GM12892 (cell line): ENCODE measurements around the gene OR51B5.
"Not testable (repeated sequence)": the region's sequence is repeated elsewhere in the genome, so short reads cannot be mapped to it uniquely, and the experiment has no call there.

ENCODE experiments used
- DNase-seq: peaks from one replicate; pipeline ENCODE4 v3.0.0; 2011; ENCODE audit not compliant: insufficient read length
- FAIRE-seq: peaks from 2 replicates; lab custom pipeline; 2011; peaks lifted over from hg19 to GRCh38; lab: Jason Lieb, UNC
- POLR2A ChIP-seq: IDR thresholded peaks from 2 replicates; pipeline ENCODE4 v1.6.1; 2011; ENCODE audit warnings: low read depth, low read length, control low read depth
- POLR2AphosphoS5 ChIP-seq: IDR thresholded peaks from 2 replicates; pipeline ENCODE4 v1.6.1; 2011; ENCODE audit warnings: low read depth, low read length, control low read depth
- TAF1 ChIP-seq: IDR thresholded peaks from 2 replicates; pipeline ENCODE4 v1.6.1; 2011; ENCODE audit warnings: low read depth, mild to moderate bottlenecking, control low read depth, low read length, borderline replicate concordance

OR51B5 gene

GRCh38 chr11:5317292-5317691, 26.0 kb downstream of the OR51B5 start:
- no peak for TF ChIP-seq POLR2A
- no peak for TF ChIP-seq TAF1
- TF ChIP-seq POLR2AphosphoS5: no peak
- DNase-seq (no peak), FAIRE-seq (no peak)

DNA sequence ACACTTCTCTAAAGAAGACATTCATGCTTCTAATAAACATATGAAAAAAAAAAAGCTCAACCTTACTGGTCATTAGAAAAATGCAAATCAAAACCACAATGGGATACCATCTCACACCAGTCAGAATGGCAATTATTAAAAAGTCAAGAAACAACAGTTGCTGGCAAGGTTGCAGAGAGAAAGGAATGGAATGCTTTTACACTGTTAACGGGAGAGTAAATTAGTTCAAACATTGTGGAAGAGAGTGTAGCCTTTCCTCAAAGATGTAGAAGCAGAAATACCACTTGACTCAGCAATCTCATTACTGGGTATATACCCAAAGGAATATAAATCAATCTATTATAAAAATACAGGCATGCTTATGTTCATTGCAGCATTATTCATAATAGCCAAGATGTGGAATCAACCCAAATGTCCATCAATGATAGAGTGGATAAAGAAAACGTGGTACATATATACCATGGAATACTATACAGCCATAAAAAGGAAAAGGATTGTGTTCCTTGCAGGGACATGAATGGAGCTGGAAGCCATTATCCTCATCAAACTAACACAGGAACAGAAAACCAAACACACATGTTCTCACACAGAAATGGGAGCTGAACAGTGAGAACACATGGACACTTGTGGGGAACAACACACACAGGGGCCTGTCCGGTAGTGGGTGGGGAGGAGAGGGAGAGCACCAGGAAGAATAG, 29.8 kb downstream of the OR51B5 start:
- not testable (repeated sequence) for FAIRE-seq, DNase-seq

DNA sequence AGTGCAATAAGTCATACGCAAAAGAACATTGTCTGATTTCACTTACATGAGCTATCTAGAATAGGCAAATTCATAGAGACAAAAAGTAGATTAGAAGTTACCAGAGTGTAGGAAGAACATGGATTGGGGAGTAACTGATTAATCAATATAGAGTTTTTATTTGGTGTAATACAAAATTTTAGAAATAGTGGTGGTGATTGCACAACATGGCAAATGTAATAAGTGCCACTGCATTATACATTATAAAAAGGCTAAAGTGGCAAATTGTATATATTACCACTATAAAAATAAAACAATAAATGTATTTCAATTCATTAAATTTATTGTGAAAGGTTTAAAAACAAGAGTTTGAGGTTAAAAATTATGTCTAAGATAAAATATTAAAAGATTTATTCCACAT, 32.9 kb downstream of the OR51B5 start:
- DNase-seq: no peak
- no peak for FAIRE-seq
- TF ChIP-seq POLR2A: no peak
- no peak for TF ChIP-seq TAF1
- no peak for TF ChIP-seq POLR2AphosphoS5

DNA sequence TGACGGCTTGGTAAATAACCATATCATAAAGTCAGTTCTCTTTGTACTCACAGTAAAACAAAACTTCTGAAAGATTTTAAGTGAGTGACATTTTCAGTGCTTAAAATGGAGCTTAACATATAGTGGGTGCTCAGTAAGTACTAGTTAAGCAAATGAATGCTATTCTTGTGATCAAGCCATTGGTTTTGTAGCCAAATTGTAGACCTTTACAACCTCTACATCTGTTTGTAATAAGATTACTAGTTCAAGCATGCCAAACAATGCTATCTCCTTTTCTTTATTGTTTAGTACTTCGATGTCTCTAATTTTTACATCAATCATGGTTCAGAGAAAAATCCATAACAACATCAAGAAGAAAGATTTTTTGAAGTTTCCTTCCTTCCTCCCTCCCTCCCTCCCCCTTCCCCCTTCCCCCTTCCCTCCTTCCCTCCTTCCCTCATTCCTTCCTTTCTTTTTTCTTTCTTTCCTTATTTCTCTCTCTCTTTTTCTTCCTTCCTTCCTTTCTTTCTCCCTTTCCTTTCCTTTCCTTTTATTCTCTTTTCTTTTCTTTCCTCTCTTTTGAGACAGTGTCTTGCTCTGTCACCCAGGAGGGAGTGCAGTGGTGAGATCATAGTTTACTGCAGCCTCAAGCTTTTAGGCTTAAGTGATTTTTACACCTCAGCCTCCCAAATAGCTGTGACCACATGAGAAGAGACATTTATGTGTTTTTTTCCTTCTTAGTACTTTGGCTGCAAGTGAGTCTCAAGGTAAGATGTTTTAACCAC, 35.9 kb downstream of the OR51B5 start:
- TF ChIP-seq POLR2A (no peak), POLR2AphosphoS5 (no peak), TAF1 (no peak)
- no peak for FAIRE-seq
- no peak for DNase-seq

GRCh38 chr11:5304046-5304445, 39.3 kb downstream of the OR51B5 start:
- TF ChIP-seq POLR2AphosphoS5 (no peak), TAF1 (no peak)
- no peak for FAIRE-seq
- no peak for DNase-seq

- no peak for FAIRE-seq
- DNase-seq: no peak
- no peak for TF ChIP-seq POLR2A
- no peak for TF ChIP-seq POLR2AphosphoS5
Observed at GRCh38 chr11:5303626-5304025, 39.7 kb downstream of the OR51B5 start.

GRCh38 chr11:5301846-5302245, 41.5 kb downstream of the OR51B5 start, which contains the start of gene OR51B4:
Gene OR51B4 (minus strand): TSS chr11:5301946. CDS start chr11:5301946, 0 bp downstream.
- DNase-seq (no peak), FAIRE-seq (no peak)
- TF ChIP-seq TAF1: no peak
- no peak for TF ChIP-seq POLR2AphosphoS5
- no peak for TF ChIP-seq POLR2A

DNA sequence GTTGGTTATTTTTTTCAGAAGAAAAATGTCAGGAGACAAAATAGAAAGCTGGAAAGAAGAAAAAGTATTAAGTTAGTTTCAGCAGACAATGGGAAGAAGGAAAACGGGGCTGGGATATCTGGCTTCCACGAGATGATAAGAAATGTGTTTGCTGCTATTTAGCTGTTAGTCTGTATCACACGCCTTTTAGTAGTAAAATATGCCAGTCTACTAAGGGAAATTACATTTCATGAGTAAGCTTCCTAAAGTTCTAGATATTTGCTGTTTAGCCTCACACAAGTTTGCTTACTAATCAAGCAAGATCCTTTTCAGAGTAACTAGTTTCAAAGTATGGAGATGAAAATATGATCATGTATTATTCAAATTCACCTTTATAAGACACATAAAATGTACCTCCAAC, 43.1 kb downstream of the OR51B5 start:
- FAIRE-seq (no peak), DNase-seq (no peak)
- no peak for TF ChIP-seq POLR2A
- TF ChIP-seq TAF1: no peak
- no peak for TF ChIP-seq POLR2AphosphoS5

DNA sequence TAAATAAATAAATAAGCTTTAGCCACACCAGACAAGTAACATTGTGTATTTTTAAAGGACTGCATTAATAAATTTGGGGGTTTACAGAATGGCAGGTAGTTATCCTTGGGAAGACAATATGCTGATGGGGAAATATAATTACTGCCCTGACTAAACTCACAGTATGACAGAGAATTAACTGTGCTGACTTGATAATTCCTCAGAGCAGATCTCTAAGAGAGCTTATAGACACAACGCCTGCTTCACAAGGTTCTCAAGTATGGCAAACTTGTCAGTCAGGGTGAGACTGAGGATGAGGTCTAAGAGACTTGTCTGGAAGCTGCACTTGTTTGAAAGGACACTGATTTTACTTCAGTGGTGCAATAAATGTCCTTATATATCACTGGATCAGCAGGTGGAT, 44.9 kb downstream of the OR51B5 start:
- FAIRE-seq: no peak
- DNase-seq: no peak
- TF ChIP-seq TAF1 (no peak), POLR2AphosphoS5 (no peak), POLR2A (no peak)

DNA sequence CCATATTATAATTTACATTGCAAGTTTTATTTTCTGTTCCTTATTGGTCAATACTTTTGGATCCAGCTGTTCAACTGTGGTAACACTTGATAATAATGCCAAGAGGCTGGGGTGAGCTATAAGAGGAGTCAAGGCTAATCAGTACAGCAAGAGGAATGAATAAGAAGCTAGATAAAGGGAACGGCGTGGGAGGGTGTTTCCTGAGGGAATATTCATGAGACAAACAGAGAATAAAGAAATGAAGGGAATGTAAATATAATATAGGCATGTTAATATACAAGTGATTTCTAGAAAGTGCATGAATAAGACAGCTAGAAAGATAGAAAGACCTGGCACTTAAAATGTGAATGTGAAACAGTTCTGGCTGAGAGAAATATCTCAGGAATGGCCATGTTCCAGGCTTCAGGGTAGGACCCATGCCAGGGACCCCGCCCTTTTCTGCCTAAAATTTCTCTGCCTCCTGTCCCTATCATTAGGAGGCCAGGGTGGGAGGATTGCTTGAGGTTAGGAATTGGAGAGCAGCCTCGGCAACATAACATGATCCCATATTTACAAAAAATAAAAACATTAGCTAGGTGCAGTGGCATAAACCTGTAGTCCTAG, 45.5 kb downstream of the OR51B5 start:
- FAIRE-seq (no peak), DNase-seq (no peak)
- no peak for TF ChIP-seq TAF1
- no peak for TF ChIP-seq POLR2AphosphoS5
- no peak for TF ChIP-seq POLR2A

GRCh38 chr11:5294342-5294995, 48.9 kb downstream of the OR51B5 start:
- DNase-seq, FAIRE-seq: not testable (repeated sequence)
